Panc1 (cell line): ENCODE results near the gene RBMS3.

Source experiments
- CTCF ChIP-seq: fragments of 450-650 bp; IDR thresholded peaks from 2 replicates; pipeline ENCODE4 v1.5.1; 2017; ENCODE audit warnings: mild to moderate bottlenecking
- POLR2AphosphoS5 ChIP-seq: IDR thresholded peaks from 2 replicates; pipeline ENCODE4 v1.6.1; 2012; ENCODE audit warnings: mild to moderate bottlenecking, low read depth, low read length, moderate library complexity
- REST ChIP-seq, 2 experiments: IDR thresholded peaks; 2 replicates each; pipeline ENCODE4 v1.6.1; 2011 to 2012; ENCODE audit warnings: low read depth in 2 of 2, control low read depth in 1 of 2, low read length in 1 of 2, mild to moderate bottlenecking in 1 of 2, moderate library complexity in 1 of 2; ENCODE audit not compliant: insufficient read depth in 1 of 2
- TCF7L2 ChIP-seq: IDR thresholded peaks from 2 replicates; pipeline ENCODE4 v1.6.1; 2011; ENCODE audit warnings: mild to moderate bottlenecking, low read depth, low read length, inconsistent platforms

GRCh38 chr3:29451920-29452319, 171.0 kb downstream of the RBMS3 start:
- TF ChIP-seq CTCF, result no peak
- TF ChIP-seq POLR2AphosphoS5, result no peak
- no peak for TF ChIP-seq TCF7L2
- TF ChIP-seq REST (IDR thresholded peaks at IDR 0.05; ENCODE audit: insufficient read depth in 1 of 2, low read depth in 2 of 2, low read length in 1 of 2), result no peak
